ENCODE data around the gene GRM6. TPM values are rescaled to one million over a fixed set of nuclear protein-coding genes. Genes with fewer than 3 reads are reported as not detected.

The GRM6 gene
- polyA plus RNA-seq, 4 donors: 0.37 to 2.0 (median 1.1) TPM

GRCh38 chr5:178984145-178985072, 10.7 kb downstream of the GRM6 start:
- DNase-seq (ENCODE audit: low read depth in 4 of 4, low spot score in 2 of 4): no peak

GRCh38 chr5:178983728-178984127, 11.4 kb downstream of the GRM6 start:
- DNase-seq (ENCODE audit: low read depth in 4 of 4, low spot score in 2 of 4): no peak

GRCh38 chr5:178982941-178983340, 12.2 kb downstream of the GRM6 start:
- no peak for DNase-seq (ENCODE audit: low read depth in 4 of 4, low spot score in 2 of 4)

- no peak for DNase-seq (ENCODE audit: low read depth in 4 of 4, low spot score in 2 of 4)
Measured at GRCh38 chr5:178981381-178981780, 13.7 kb downstream of the GRM6 start.

GRCh38 chr5:178965465-178966055, 29.6 kb downstream of the GRM6 start:
- DNase-seq (ENCODE audit: low read depth in 4 of 4, low spot score in 2 of 4): no peak

GRCh38 chr5:178941361-178941760, 53.8 kb downstream of the GRM6 start:
- no peak for DNase-seq (ENCODE audit: low read depth in 4 of 4, low spot score in 2 of 4)

GRCh38 chr5:178940569-178941360, 54.4 kb downstream of the GRM6 start, which contains the start of gene ZNF454:
Gene ZNF454, plus strand, starts transcription at chr5:178941198. Its CDS starts 1,594 bp downstream, at chr5:178942792.
- DNase-seq (ENCODE audit: low read depth in 4 of 4, low spot score in 2 of 4): peak; percentile 89 to 95 (median 92)

GRCh38 chr5:178931846-178932760, 63.0 kb downstream of the GRM6 start:
- DNase-seq (ENCODE audit: low read depth in 4 of 4, low spot score in 2 of 4): no peak

Other genes starting within 250 kb of the GRM6 start
- gene ZNF354B, start 135.4 kb downstream of the GRM6 start, polyA plus RNA-seq (ENCODE audit: insufficient read length in 4 of 4): 10 to 100 TPM; 18.0 to 33.8 (median 26.0) TPM
- gene ZFP2, start 99.4 kb downstream of the GRM6 start, polyA plus RNA-seq (ENCODE audit: insufficient read length in 4 of 4): 1 to 10 TPM; 6.2 to 9.4 (median 7.7) TPM
- 10 to 100 TPM in 1 of 4 donors, 1 to 10 TPM in 3; 5.1 to 10.6 (median 7.0) TPM for gene ZNF454, start 54.1 kb downstream of the GRM6 start, polyA plus RNA-seq (ENCODE audit: insufficient read length in 4 of 4)
- gene ZNF879, start 28.5 kb upstream of the GRM6 start, polyA plus RNA-seq (ENCODE audit: insufficient read length in 4 of 4): 1 to 10 TPM; 8.0 to 8.5 (median 8.1) TPM
- gene ZNF354C, start 65.1 kb upstream of the GRM6 start, polyA plus RNA-seq (ENCODE audit: insufficient read length in 4 of 4): 10 to 100 TPM; 15.8 to 17.4 (median 16.6) TPM

Data from left renal cortex interstitium (tissue), 4 donors.